Loucy (cell line): Measurements from ENCODE around the gene RSPO4.

Experiments used
- H2AFZ ChIP-seq: fragments of 200-600 bp; sonication (generic); 2 replicates; pipeline ENCODE4 v1.6.0; 2016; ENCODE audit warnings: antibody characterized with exemption, mild to moderate bottlenecking, low read length, moderate library complexity
- H3F3A ChIP-seq: fragments of 200-600 bp; 2 replicates; pipeline ENCODE4 v1.6.0; 2016; ENCODE audit warnings: antibody characterized with exemption, low read depth, mild to moderate bottlenecking
- H3K27me3 ChIP-seq: fragments of 200-600 bp; sonication (generic); 2 replicates; pipeline ENCODE4 v1.6.1; 2014; ENCODE audit warnings: low read length, mild to moderate bottlenecking; ENCODE audit not compliant: insufficient read depth, poor library complexity, severe bottlenecking
- H3K36me3 ChIP-seq: fragments of 200-600 bp; sonication (generic); 2 replicates; pipeline ENCODE4 v1.6.1; 2016; ENCODE audit warnings: low read length; ENCODE audit not compliant: insufficient read depth
- H3K4me1 ChIP-seq: fragments of 200-600 bp; sonication (generic); 2 replicates; pipeline ENCODE4 v1.5.1; 2014; ENCODE audit warnings: low read length, mild to moderate bottlenecking; ENCODE audit not compliant: insufficient read depth, poor library complexity, severe bottlenecking
- H3K4me2 ChIP-seq: fragments of 200-600 bp; sonication (generic); 2 replicates; pipeline ENCODE4 v1.6.0; 2014; ENCODE audit warnings: antibody characterized with exemption, low read length, low read depth, mild to moderate bottlenecking; ENCODE audit not compliant: poor library complexity, severe bottlenecking
- H3K4me3 ChIP-seq: fragments of 200-600 bp; sonication (generic); 2 replicates; pipeline ENCODE4 v1.5.1; 2014; ENCODE audit warnings: low read length, mild to moderate bottlenecking, mixed read lengths; ENCODE audit not compliant: poor library complexity, severe bottlenecking
- H3K79me2 ChIP-seq: fragments of 200-600 bp; sonication (generic); 2 replicates; pipeline ENCODE4 v1.6.1; 2014; ENCODE audit warnings: low read length; ENCODE audit not compliant: insufficient read depth
- H3K9ac ChIP-seq: fragments of 200-600 bp; sonication (generic); 2 replicates; pipeline ENCODE4 v1.6.0; 2014; ENCODE audit warnings: mild to moderate bottlenecking, low read depth, low read length, moderate library complexity; ENCODE audit not compliant: poor library complexity, severe bottlenecking
- H3K9me2 ChIP-seq: fragments of 200-600 bp; sonication (generic); replicated peaks from 2 replicates; pipeline ENCODE4 v1.6.1; 2016; ENCODE audit warnings: low read depth, low read length, mixed read lengths
- H3K9me3 ChIP-seq: fragments of 200-600 bp; sonication (generic); 2 replicates; pipeline ENCODE4 v1.6.1; 2014; ENCODE audit warnings: mild to moderate bottlenecking, antibody characterized with exemption, low read length, low read depth; ENCODE audit not compliant: insufficient read depth
- H4K20me1 ChIP-seq: fragments of 200-600 bp; sonication (generic); 2 replicates; pipeline ENCODE4 v1.6.0; 2014; ENCODE audit warnings: antibody characterized with exemption, low read length, mild to moderate bottlenecking; ENCODE audit not compliant: insufficient read depth, poor library complexity, severe bottlenecking
- CTCF ChIP-seq: fragments of 200-600 bp; sonication (generic); conservative IDR thresholded peaks from 2 replicates; pipeline ENCODE4 v1.5.1; 2014; ENCODE audit warnings: mild to moderate bottlenecking, antibody characterized with exemption, low read length
- EZH2phosphoT487 ChIP-seq: fragments of 200-600 bp; IDR thresholded peaks from 2 replicates; pipeline ENCODE4 v1.6.1; 2018; ENCODE audit warnings: antibody characterized with exemption, mild to moderate bottlenecking, moderate library complexity, borderline replicate concordance

The RSPO4 gene

GRCh38 chr20:967796-968742, 34.0 kb downstream of the RSPO4 start:
- Histone ChIP-seq H4K20me1 (no peaks in the 10 kb centered on the region), H3K4me3 (no peak overlapping the region), H3F3A (no peaks in the 10 kb centered on the region), H3K79me2 (no peaks in the 10 kb centered on the region), H3K9me2 (no peaks in the 10 kb centered on the region), H3K4me1 (no peaks in the 10 kb centered on the region), H3K4me2 (no peak overlapping the region), H3K9ac (no peak overlapping the region), H3K36me3 (no peaks in the 10 kb centered on the region), H3K9me3 (no peaks in the 10 kb centered on the region), H2AFZ (no peak overlapping the region), H3K27me3 (no peaks in the 10 kb centered on the region)
- TF ChIP-seq CTCF = no peak
- TF ChIP-seq EZH2phosphoT487 = no peak

- no peaks in the 10 kb centered on the region for H3K4me1 ChIP-seq
- H3K36me3 ChIP-seq = no peaks in the 10 kb centered on the region
- no peak overlapping the region for H2AFZ ChIP-seq
- no peaks in the 10 kb centered on the region for H3K27me3 ChIP-seq
- no peaks in the 10 kb centered on the region for H4K20me1 ChIP-seq
- TF ChIP-seq EZH2phosphoT487 (no peak), CTCF (no peak)
- H3K9me3 ChIP-seq = no peaks in the 10 kb centered on the region
- no peaks in the 10 kb centered on the region for H3K9me2 ChIP-seq
- H3K4me3 ChIP-seq = no peak overlapping the region
- no peaks in the 10 kb centered on the region for H3F3A ChIP-seq
- H3K4me2 ChIP-seq = no peak overlapping the region
- no peak overlapping the region for H3K9ac ChIP-seq
- no peaks in the 10 kb centered on the region for H3K79me2 ChIP-seq
Measured at GRCh38 chr20:965956-966355, 36.2 kb downstream of the RSPO4 start.

GRCh38 chr20:963795-964194, 38.3 kb downstream of the RSPO4 start:
- TF ChIP-seq CTCF = no peak
- TF ChIP-seq EZH2phosphoT487 = no peak
- Histone ChIP-seq H3K9me2 (no peaks in the 10 kb centered on the region), H3K4me3 (no peak overlapping the region), H3K36me3 (no peaks in the 10 kb centered on the region), H3F3A (no peaks in the 10 kb centered on the region), H3K9me3 (no peaks in the 10 kb centered on the region), H3K4me1 (peaks cover 3% of the 10 kb centered on the region), H3K4me2 (no peak overlapping the region), H3K9ac (no peak overlapping the region), H3K79me2 (no peaks in the 10 kb centered on the region), H3K27me3 (no peaks in the 10 kb centered on the region), H2AFZ (no peak overlapping the region), H4K20me1 (no peaks in the 10 kb centered on the region)
